HepG2 (cell line): Measurements from ENCODE around the gene YWHAE. TPM values are rescaled to one million over a fixed set of nuclear protein-coding genes. Genes with fewer than 3 reads are reported as not detected.

ENCODE experiments used
- ATAC-seq: fragments of 200-7000 bp; cut with Tn5 transposase; 3 replicates; pipeline ENCODE4 v1.9.1; 2020; ENCODE audit warnings: mild to moderate bottlenecking, moderate library complexity
- BruUV-seq: library from RNA; stranded (reverse); fragments of 400-500 nt; replicated peaks from 2 replicates; lab custom pipeline; 2021; lab: Mats Ljungman, UMichigan
- CTCF ChIA-PET: fragments of 300-600 bp; formaldehyde crosslinking; extraction: SDS; loops from one replicate; lab custom pipeline; 2021; ENCODE audit warnings: low total read pairs, inconsistent platforms, low intra/inter-chr PET ratio; lab: Yijun Ruan, JAX
- POLR2A ChIA-PET: fragments of 350-600 bp; sonication (Branson Sonifier 250); formaldehyde crosslinking; loops from one replicate; lab custom pipeline; 2020; ENCODE audit warnings: antibody characterized with exemption, inconsistent platforms; lab: Yijun Ruan, JAX
- DNase-seq: peaks from one replicate; pipeline ENCODE4 v3.0.0-alpha.2; 2015; ENCODE audit warnings: low spot score
- FAIRE-seq: peaks from 3 replicates; lab custom pipeline; 2011; peaks lifted over from hg19 to GRCh38; lab: Jason Lieb, UNC
- H2AFZ ChIP-seq: one replicate; pipeline ENCODE4 v1.6.1; 2011; ENCODE audit warnings: low read length, inconsistent platforms
- H3K27ac ChIP-seq: fragments of 300-600 bp; 3 replicates; pipeline ENCODE4 v1.8.0; 2011; ENCODE audit warnings: mixed run types, mild to moderate bottlenecking, mixed read lengths, low read length, inconsistent platforms; ENCODE audit not compliant: insufficient read depth; ENCODE audit errors: extremely low read length
- H3K27me3 ChIP-seq, 2 experiments: fragments of 200-600 bp in 1 of 2; 2 replicates in 1 of 2; 3 replicates in 1 of 2; pipeline versions ENCODE4 v1.6.0 to v1.8.0; 2011; ENCODE audit warnings: low read length in 2 of 2, mild to moderate bottlenecking in 2 of 2, moderate library complexity in 2 of 2, inconsistent platforms in 1 of 2; ENCODE audit not compliant: insufficient read depth in 2 of 2, control insufficient read depth in 1 of 2
- H3K36me3 ChIP-seq, 2 experiments: fragments of 200-600 bp in 1 of 2; replicated peaks in 1 of 2; 2 replicates in 1 of 2; 3 replicates in 1 of 2; pipeline versions ENCODE4 v1.5.1 to v1.8.0; 2011; ENCODE audit warnings: low read length in 2 of 2, inconsistent platforms in 1 of 2; ENCODE audit not compliant: insufficient read depth in 2 of 2, control insufficient read depth in 1 of 2
- H3K4me1 ChIP-seq: 2 replicates; pipeline ENCODE4 v1.5.1; 2012; ENCODE audit warnings: low read length, inconsistent platforms; ENCODE audit not compliant: insufficient read depth
- H3K4me2 ChIP-seq: 2 replicates; pipeline ENCODE4 v1.6.0; 2011; ENCODE audit warnings: low read depth, low read length, inconsistent platforms
- H3K4me3 ChIP-seq, 3 experiments: fragments of 200-600 bp in 1 of 3; sonication (generic), shearing (Covaris generic) in 1 of 3; replicated peaks in 1 of 3; 2 replicates each; pipeline ENCODE4 v1.5.1; 2011 to 2016; ENCODE audit warnings: low read length in 3 of 3, inconsistent platforms in 2 of 3, low read depth in 2 of 3, mild to moderate bottlenecking in 2 of 3, control low read depth in 1 of 3, mixed read lengths in 1 of 3; ENCODE audit not compliant: insufficient read depth in 1 of 3
- H3K79me2 ChIP-seq: one replicate; pipeline ENCODE4 v1.6.1; 2011; ENCODE audit warnings: low read length, inconsistent platforms; ENCODE audit not compliant: insufficient read depth
- H3K9ac ChIP-seq: 2 replicates; pipeline ENCODE4 v1.6.0; 2011; ENCODE audit warnings: mild to moderate bottlenecking, low read depth, low read length, inconsistent platforms; ENCODE audit not compliant: insufficient read depth
- H3K9me3 ChIP-seq: 2 replicates; pipeline ENCODE4 v1.5.1; 2012; ENCODE audit warnings: mild to moderate bottlenecking, low read length
- H4K20me1 ChIP-seq: 2 replicates; pipeline ENCODE4 v1.6.0; 2011; ENCODE audit warnings: inconsistent platforms, mild to moderate bottlenecking, low read length, moderate library complexity; ENCODE audit not compliant: insufficient read depth
- CBFB ChIP-seq: sonication (generic); formaldehyde crosslinking; IDR thresholded peaks from 2 replicates; pipeline ENCODE4 v1.4.0; 2020; ENCODE audit warnings: missing genetic modification reagents
- HNF4A ChIP-seq: sonication (generic); formaldehyde crosslinking; IDR thresholded peaks from 2 replicates; pipeline ENCODE4 v1.4.0; 2020; ENCODE audit warnings: missing genetic modification reagents
- MBNL3 ChIP-seq: fragments of 250-450 bp; sonication (Bioruptor Pico); conservative IDR thresholded peaks from 2 replicates; pipeline ENCODE4 v1.8.0; 2022; ENCODE audit warnings: mild to moderate bottlenecking, inconsistent platforms
- NAIF1 ChIP-seq: sonication (generic); formaldehyde crosslinking; IDR thresholded peaks from 2 replicates; pipeline ENCODE4 v1.5.0; 2020; ENCODE audit warnings: mild to moderate bottlenecking, missing genetic modification reagents, borderline replicate concordance
- RFXANK ChIP-seq: IDR thresholded peaks from 2 replicates; pipeline ENCODE4 v1.6.1; 2016
- SALL1 ChIP-seq: sonication (generic); formaldehyde crosslinking; IDR thresholded peaks from 2 replicates; pipeline ENCODE4 v1.8.0; 2022; ENCODE audit warnings: mild to moderate bottlenecking, missing genetic modification reagents
- SOX13 ChIP-seq, 3 experiments: fragments of 450-650 bp in 1 of 3; sonication (generic) in 1 of 3; formaldehyde crosslinking in 1 of 3; IDR thresholded peaks in 2 of 3; conservative IDR thresholded peaks in 1 of 3; 2 replicates each; pipeline versions ENCODE4 v1.5.0 to v1.6.1; 2016 to 2020; ENCODE audit warnings: antibody characterized with exemption in 1 of 3, mild to moderate bottlenecking in 1 of 3, missing compliant biosample characterization in 1 of 3, missing genetic modification reagents in 1 of 3, moderate library complexity in 1 of 3
- ZEB1 ChIP-seq: IDR thresholded peaks from 2 replicates; pipeline ENCODE4 v1.6.1; 2012; ENCODE audit warnings: mild to moderate bottlenecking, low read depth, inconsistent platforms; ENCODE audit not compliant: insufficient replicate concordance
- ZNF331 ChIP-seq: sonication (generic); formaldehyde crosslinking; IDR thresholded peaks from 2 replicates; pipeline ENCODE4 v1.4.0; 2020; ENCODE audit warnings: missing genetic modification reagents
- ZNF362 ChIP-seq: sonication (generic); formaldehyde crosslinking; IDR thresholded peaks from 2 replicates; pipeline ENCODE4 v1.4.0; 2020; ENCODE audit warnings: missing genetic modification reagents, mild to moderate bottlenecking, borderline replicate concordance
- ZNF652 ChIP-seq: IDR thresholded peaks from 2 replicates; pipeline ENCODE4 v1.6.1; 2016; ENCODE audit warnings: low read depth, borderline replicate concordance
- ZSCAN25 ChIP-seq: sonication (generic); formaldehyde crosslinking; IDR thresholded peaks from 2 replicates; pipeline ENCODE4 v1.8.0; 2022; ENCODE audit warnings: mild to moderate bottlenecking, missing genetic modification reagents
- ZSCAN31 ChIP-seq: sonication (generic); formaldehyde crosslinking; IDR thresholded peaks from 2 replicates; pipeline ENCODE4 v1.5.0; 2020; ENCODE audit warnings: low read depth, mild to moderate bottlenecking, missing genetic modification reagents
- WGBS: methylation state at CpG from one replicate; pipeline ENCODE4 v1.1.6; 2017; ENCODE audit warnings: low lambda C conversion rate; 5-methylcytosine and 5-hydroxymethylcytosine counted together
- in situ Hi-C: cut with HindIII; loops from 2 replicates; pipeline ENCODE4 v1.10.0; 2017; ENCODE audit warnings: low pct_unique_long_range_greater_than_20kb; ENCODE audit not compliant: extremely low pct_ligation_motif_present
- intact Hi-C: fragments of 100-400 bp; cut with micrococcal nuclease; formaldehyde crosslinking; loops from one replicate; pipeline ENCODE4 v1.10.0; 2022; ENCODE audit not compliant: unreplicated experiment
- polyA plus RNA-seq, 8 experiments: library from polyadenylated mRNA; depleted of rRNA in 3 of 8; stranded (reverse) in 7 of 8; unstranded in 1 of 8; fragments of >200 nt; fragmentation: Illumina TruSeq in 4 of 8; extraction: Trizol in 4 of 8; gene quantifications; 2 replicates each; pipeline versions ENCODE4 v1.2.1 to v1.2.3, GENCODE V29; 2011 to 2016; ENCODE audit warnings: low read depth in 4 of 8, missing spikeins in 1 of 8, mixed read lengths in 1 of 8; ENCODE audit not compliant: insufficient read depth in 1 of 8
- total RNA-seq, 5 experiments: library from RNA; depleted of rRNA; stranded (reverse); fragments of >200 nt; fragmentation: Illumina TruSeq; extraction: Trizol; gene quantifications; 2 replicates each; pipeline ENCODE4 v1.2.3, GENCODE V29; 2016; ENCODE audit warnings: low read depth in 1 of 5
- TF ChIP-seq, protein P1 (sequence below): sonication (generic); formaldehyde crosslinking; IDR thresholded peaks from 2 replicates; pipeline ENCODE4 v1.4.0; 2020; ENCODE audit warnings: mild to moderate bottlenecking, missing genetic modification reagents
- TF ChIP-seq, protein P2 (sequence below): sonication (generic); formaldehyde crosslinking; IDR thresholded peaks from 2 replicates; pipeline ENCODE4 v1.4.0; 2020; ENCODE audit warnings: missing genetic modification reagents, borderline replicate concordance
- TF ChIP-seq, protein P3 (sequence below): sonication (generic); formaldehyde crosslinking; IDR thresholded peaks from 2 replicates; pipeline ENCODE4 v1.4.0; 2020; ENCODE audit warnings: missing genetic modification reagents
- TF ChIP-seq, protein P4 (sequence below): sonication (generic); formaldehyde crosslinking; IDR thresholded peaks from 2 replicates; pipeline ENCODE4 v1.5.1; 2020; ENCODE audit warnings: missing genetic modification reagents, mild to moderate bottlenecking, borderline replicate concordance

YWHAE gene
- total and polyA plus RNA-seq, 2 of the 13 experiments (the other 11 are each of a cell fraction or from before 2014, with no cell fraction given): 256 to 335 TPM

- TF ChIP-seq, protein P1, sequence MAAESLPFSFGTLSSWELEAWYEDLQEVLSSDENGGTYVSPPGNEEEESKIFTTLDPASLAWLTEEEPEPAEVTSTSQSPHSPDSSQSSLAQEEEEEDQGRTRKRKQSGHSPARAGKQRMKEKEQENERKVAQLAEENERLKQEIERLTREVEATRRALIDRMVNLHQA (CRISPR knock-in tag): no peak
Observed at GRCh38 chr17:1368588-1368987, 31.4 kb downstream of the YWHAE start (continued).

- no peaks in the 10 kb centered on the region for H3K9me3 ChIP-seq
- WGBS: 94% methylated on average over 5 of the region's 5 CpGs
- no peak overlapping the region for H3K27ac ChIP-seq
- no peak for DNase-seq
- no peak overlapping the region for H3K4me3 ChIP-seq
- peaks cover 12 to 30% of the 10 kb centered on the region in 2 experiments for H3K36me3 ChIP-seq
- in situ Hi-C loops (loop anchor here (5.0 kb wide), 1 partner anchor 150 kb away; the partner anchor contains the start of gene INPP5K), intact Hi-C loops (loop anchor here (10.0 kb wide), 1 partner anchor 47 kb away; no protein-coding TSS in a partner anchor)
- ChIA-PET POLR2A (interaction anchor here (1.5 kb wide), 1 partner anchor 38 kb away, joined by 4 read pairs; no protein-coding TSS in a partner anchor), CTCF (no interaction called here)
- H3K79me2 ChIP-seq: peaks cover 93% of the 10 kb centered on the region
- H2AFZ ChIP-seq: no peak overlapping the region
- FAIRE-seq: no peak
- peaks cover 19% of the 10 kb centered on the region for H3K4me1 ChIP-seq
- no peak overlapping the region for H3K4me2 ChIP-seq
- H3K9ac ChIP-seq: no peak overlapping the region
- H3K27me3 ChIP-seq: no peaks in the 10 kb centered on the region
- H4K20me1 ChIP-seq: peaks cover 91% of the 10 kb centered on the region
- no TSS peak for BruUV-seq
- ATAC-seq: no peak
- TF ChIP-seq, protein P2, sequence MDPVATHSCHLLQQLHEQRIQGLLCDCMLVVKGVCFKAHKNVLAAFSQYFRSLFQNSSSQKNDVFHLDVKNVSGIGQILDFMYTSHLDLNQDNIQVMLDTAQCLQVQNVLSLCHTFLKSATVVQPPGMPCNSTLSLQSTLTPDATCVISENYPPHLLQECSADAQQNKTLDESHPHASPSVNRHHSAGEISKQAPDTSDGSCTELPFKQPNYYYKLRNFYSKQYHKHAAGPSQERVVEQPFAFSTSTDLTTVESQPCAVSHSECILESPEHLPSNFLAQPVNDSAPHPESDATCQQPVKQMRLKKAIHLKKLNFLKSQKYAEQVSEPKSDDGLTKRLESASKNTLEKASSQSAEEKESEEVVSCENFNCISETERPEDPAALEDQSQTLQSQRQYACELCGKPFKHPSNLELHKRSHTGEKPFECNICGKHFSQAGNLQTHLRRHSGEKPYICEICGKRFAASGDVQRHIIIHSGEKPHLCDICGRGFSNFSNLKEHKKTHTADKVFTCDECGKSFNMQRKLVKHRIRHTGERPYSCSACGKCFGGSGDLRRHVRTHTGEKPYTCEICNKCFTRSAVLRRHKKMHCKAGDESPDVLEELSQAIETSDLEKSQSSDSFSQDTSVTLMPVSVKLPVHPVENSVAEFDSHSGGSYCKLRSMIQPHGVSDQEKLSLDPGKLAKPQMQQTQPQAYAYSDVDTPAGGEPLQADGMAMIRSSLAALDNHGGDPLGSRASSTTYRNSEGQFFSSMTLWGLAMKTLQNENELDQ (CRISPR knock-in tag): no peak
- no peak for TF ChIP-seq ZEB1
- TF ChIP-seq SALL1 (CRISPR knock-in tag): no peak
- no peak for TF ChIP-seq NAIF1
- TF ChIP-seq, protein P3, sequence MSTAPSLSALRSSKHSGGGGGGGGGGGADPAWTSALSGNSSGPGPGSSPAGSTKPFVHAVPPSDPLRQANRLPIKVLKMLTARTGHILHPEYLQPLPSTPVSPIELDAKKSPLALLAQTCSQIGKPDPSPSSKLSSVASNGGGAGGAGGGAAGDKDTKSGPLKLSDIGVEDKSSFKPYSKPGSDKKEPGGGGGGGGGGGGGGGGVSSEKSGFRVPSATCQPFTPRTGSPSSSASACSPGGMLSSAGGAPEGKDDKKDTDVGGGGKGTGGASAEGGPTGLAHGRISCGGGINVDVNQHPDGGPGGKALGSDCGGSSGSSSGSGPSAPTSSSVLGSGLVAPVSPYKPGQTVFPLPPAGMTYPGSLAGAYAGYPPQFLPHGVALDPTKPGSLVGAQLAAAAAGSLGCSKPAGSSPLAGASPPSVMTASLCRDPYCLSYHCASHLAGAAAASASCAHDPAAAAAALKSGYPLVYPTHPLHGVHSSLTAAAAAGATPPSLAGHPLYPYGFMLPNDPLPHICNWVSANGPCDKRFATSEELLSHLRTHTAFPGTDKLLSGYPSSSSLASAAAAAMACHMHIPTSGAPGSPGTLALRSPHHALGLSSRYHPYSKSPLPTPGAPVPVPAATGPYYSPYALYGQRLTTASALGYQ (CRISPR knock-in tag): no peak
- no peak for TF ChIP-seq ZNF652 (CRISPR knock-in tag)
- no peak for TF ChIP-seq CBFB
- TF ChIP-seq, protein P4, sequence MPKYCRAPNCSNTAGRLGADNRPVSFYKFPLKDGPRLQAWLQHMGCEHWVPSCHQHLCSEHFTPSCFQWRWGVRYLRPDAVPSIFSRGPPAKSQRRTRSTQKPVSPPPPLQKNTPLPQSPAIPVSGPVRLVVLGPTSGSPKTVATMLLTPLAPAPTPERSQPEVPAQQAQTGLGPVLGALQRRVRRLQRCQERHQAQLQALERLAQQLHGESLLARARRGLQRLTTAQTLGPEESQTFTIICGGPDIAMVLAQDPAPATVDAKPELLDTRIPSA (CRISPR knock-in tag): no peak
- TF ChIP-seq HNF4A: no peak
- TF ChIP-seq ZNF362 (CRISPR knock-in tag): no peak
- TF ChIP-seq ZSCAN31: no peak
- TF ChIP-seq RFXANK (CRISPR knock-in tag): no peak
- TF ChIP-seq MBNL3: no peak
- TF ChIP-seq ZNF331: no peak
- no peak for TF ChIP-seq ZSCAN25
- TF ChIP-seq SOX13 (IDR thresholded peaks at IDR 0.05): no peak
- no peak for TF ChIP-seq SOX13 (CRISPR knock-in tag; conservative IDR thresholded peaks at IDR 0.05 in 1 of 2, IDR thresholded peaks at IDR 0.05 in 1 of 2)
Observed at GRCh38 chr17:1367351-1367745, 32.7 kb downstream of the YWHAE start.
